Measurements from ENCODE around the gene MAL. TPM values are rescaled to one million over a fixed set of nuclear protein-coding genes. Genes with fewer than 3 reads are reported as not detected.

The MAL gene
- total RNA-seq, 4 donors from 2014 or later: 1.2 TPM; not detected in 3

GRCh38 chr2:94982156-94982555 lies 43.4 kb upstream of the MAL start:
- Histone ChIP-seq H3K27ac (no peak overlapping the region), H3K27me3 (no peaks in the 10 kb centered on the region), H3K4me1 (no peaks in the 10 kb centered on the region), H3K9me3 (no peaks in the 10 kb centered on the region), H3K36me3 (no peaks in the 10 kb centered on the region), H3K4me3 (no peak overlapping the region)
- DNase-seq: no peak
- TF ChIP-seq POLR2A (IDR thresholded peaks at IDR 0.05): no peak
- TF ChIP-seq CTCF (IDR thresholded peaks at IDR 0.05): no peak

GRCh38 chr2:94982675-94983074 lies 42.8 kb upstream of the MAL start:
- no peaks in the 10 kb centered on the region for H3K36me3 ChIP-seq
- H3K4me3 ChIP-seq: no peak overlapping the region
- DNase-seq: peak in 1 of 3 donors; percentile 24
- H3K4me1 ChIP-seq: no peaks in the 10 kb centered on the region
- no peaks in the 10 kb centered on the region for H3K9me3 ChIP-seq
- no peaks in the 10 kb centered on the region for H3K27me3 ChIP-seq
- no peak overlapping the region for H3K27ac ChIP-seq
- no peak for TF ChIP-seq POLR2A (IDR thresholded peaks at IDR 0.05)
- TF ChIP-seq CTCF (IDR thresholded peaks at IDR 0.05): no peak

- TF ChIP-seq CTCF (IDR thresholded peaks at IDR 0.05): no peak
- TF ChIP-seq POLR2A (IDR thresholded peaks at IDR 0.05): no peak
- H3K4me3 ChIP-seq: no peak overlapping the region
- no peaks in the 10 kb centered on the region for H3K36me3 ChIP-seq
- H3K9me3 ChIP-seq: no peaks in the 10 kb centered on the region
- H3K4me1 ChIP-seq: no peaks in the 10 kb centered on the region
- DNase-seq: peak in 1 of 3 donors; percentile 11
- no peaks in the 10 kb centered on the region for H3K27me3 ChIP-seq
- no peak overlapping the region for H3K27ac ChIP-seq
Measured at GRCh38 chr2:94984964-94985575, 40.4 kb upstream of the MAL start.

- H3K4me1 ChIP-seq: no peaks in the 10 kb centered on the region
- H3K27me3 ChIP-seq: no peaks in the 10 kb centered on the region
- TF ChIP-seq CTCF (IDR thresholded peaks at IDR 0.05): no peak
- TF ChIP-seq POLR2A (IDR thresholded peaks at IDR 0.05): no peak
- no peak overlapping the region for H3K4me3 ChIP-seq
- peak in 1 of 3 donors; percentile 15 for DNase-seq
- no peaks in the 10 kb centered on the region for H3K36me3 ChIP-seq
- H3K9me3 ChIP-seq: no peaks in the 10 kb centered on the region
- no peak overlapping the region for H3K27ac ChIP-seq
Measured at GRCh38 chr2:94985636-94986035, 39.9 kb upstream of the MAL start.

- no peaks in the 10 kb centered on the region for H3K36me3 ChIP-seq
- peak in 1 of 3 donors; percentile 58 for DNase-seq
- H3K27ac ChIP-seq: no peak overlapping the region
- H3K4me1 ChIP-seq: no peaks in the 10 kb centered on the region
- no peaks in the 10 kb centered on the region for H3K27me3 ChIP-seq
- peak in 5 of 6 experiments; percentile 17 to 58 (median 49) for TF ChIP-seq CTCF (IDR thresholded peaks at IDR 0.05)
- no peak for TF ChIP-seq POLR2A (IDR thresholded peaks at IDR 0.05)
- H3K9me3 ChIP-seq: no peaks in the 10 kb centered on the region
- H3K4me3 ChIP-seq: no peak overlapping the region
Measured at GRCh38 chr2:94986392-94986963, 39.0 kb upstream of the MAL start.

All from Peyer's patch (tissue), 4 donors.